ENCODE data around the gene LCP2. TPM values are rescaled to one million over a fixed set of nuclear protein-coding genes. Genes with fewer than 3 reads are reported as not detected.

The LCP2 gene
- total and polyA plus RNA-seq, 2 of the 8 experiments (the other 6 are each of a cell fraction or from before 2014, with no cell fraction given): 0.26 to 0.33 TPM

- Histone ChIP-seq H3K4me3 (ENCODE audit: extremely low read depth in 1 of 4, insufficient read depth in 2 of 4, low read depth in 3 of 4, low read length in 4 of 4) (no peak overlapping the region), H4K91ac (replicated peaks; ENCODE audit: insufficient read length, low read length) (no peak overlapping the region), H4K5ac (ENCODE audit: insufficient read length, low read depth, low read length) (no peak overlapping the region), H3K36me3 (ENCODE audit: control insufficient read depth in 2 of 4, insufficient read depth in 4 of 4, low read length in 3 of 4) (no peaks in the 10 kb centered on the region), H2BK20ac (ENCODE audit: low read length) (no peak overlapping the region), H3K79me2 (ENCODE audit: control insufficient read depth in 1 of 2, insufficient read depth in 2 of 2, low read length in 2 of 2) (no peaks in the 10 kb centered on the region), H3K18ac (ENCODE audit: extremely low read depth, low read length) (no peak overlapping the region), H3K79me1 (ENCODE audit: low read depth, low read length) (no peaks in the 10 kb centered on the region), H2BK5ac (ENCODE audit: low read depth, low read length) (no peak overlapping the region), H3K4ac (replicated peaks; ENCODE audit: insufficient read length, low read depth, low read length) (no peak overlapping the region), H3K9ac (replicated peaks in 1 of 4; ENCODE audit: extremely low read depth in 1 of 4, low read depth in 3 of 4, low read length in 3 of 4) (no peak overlapping the region), H3K4me1 (replicated peaks in 1 of 4; ENCODE audit: control insufficient read depth in 3 of 4, insufficient read depth in 4 of 4, low read length in 3 of 4) (peaks cover 6 to 10% (median 8%) of the 10 kb centered on the region in 4 experiments; a peak in 4 of 7 replicates), H3K9me3 (ENCODE audit: insufficient read depth in 2 of 2, low read depth in 1 of 2, low read length in 1 of 2) (no peaks in the 10 kb centered on the region), H2AFZ (ENCODE audit: low read length) (no peak overlapping the region), H2BK15ac (ENCODE audit: low read length) (no peak overlapping the region), H3K27ac (ENCODE audit: low read depth, low read length) (no peak overlapping the region), H4K8ac (ENCODE audit: extremely low read depth, insufficient read depth, low read length) (no peak overlapping the region), H3K23ac (ENCODE audit: insufficient read length) (no peak overlapping the region), H3K56ac (replicated peaks; ENCODE audit: insufficient read length, low read depth, low read length) (no peak overlapping the region), H2BK120ac (replicated peaks; ENCODE audit: low read depth, low read length) (no peak overlapping the region), H3K23me2 (ENCODE audit: low read depth, low read length) (no peaks in the 10 kb centered on the region), H3K14ac (ENCODE audit: insufficient read length) (no peak overlapping the region), H4K20me1 (replicated peaks in 1 of 2; ENCODE audit: control insufficient read depth in 1 of 2, insufficient read depth in 2 of 2, low read length in 2 of 2) (peaks cover 0 to 2% of the 10 kb centered on the region in 2 experiments), H2BK12ac (ENCODE audit: low read depth, low read length) (no peak overlapping the region), H2AK5ac (ENCODE audit: low read depth, low read length) (no peak overlapping the region), H3K27me3 (replicated peaks in 1 of 4; ENCODE audit: control insufficient read depth in 3 of 4, extremely low read depth in 1 of 4, insufficient read depth in 3 of 4, low read length in 3 of 4) (no peaks in the 10 kb centered on the region; a peak in 1 of 7 replicates), H3K4me2 (ENCODE audit: insufficient read depth in 1 of 2, low read depth in 2 of 2, low read length in 2 of 2) (no peak overlapping the region)
- 69% methylated on average over 8 of the region's 15 CpGs; no CpG with 5 or more reads in 1 of the 2 experiments for WGBS, 2 experiments (ENCODE audit: extremely low coverage in 1 of 2, insufficient coverage in 1 of 2, insufficient read length in 1 of 2, insufficient replicate concordance in 2 of 2, low coverage in 1 of 2, low lambda C conversion rate in 2 of 2, missing lambda C conversion rate in 1 of 2)
- DNase-seq (ENCODE audit: low read depth in 1 of 2, low spot score in 2 of 2): no peak
- CTCF ChIA-PET (ENCODE audit: partially characterized antibody): interaction anchor here (0.6 to 6.1 kb wide), 44 partner anchors 7 to 358 kb away, joined by 3 to 78 read pairs (median 5); no protein-coding TSS in a partner anchor
- POLR2A ChIA-PET (ENCODE audit: partially characterized antibody): interaction anchor here (0.9 kb wide), 1 partner anchor 40 kb away, joined by 3 read pairs; no protein-coding TSS in a partner anchor
- FAIRE-seq: no peak
- TF ChIP-seq GABPA (IDR thresholded peaks at IDR 0.05; ENCODE audit: borderline replicate concordance, insufficient read depth, low read length) (no peak), RFX5 (IDR thresholded peaks at IDR 0.05; ENCODE audit: borderline replicate concordance, low read depth, low read length) (no peak), SIN3A (conservative IDR thresholded peaks at IDR 0.05 in 1 of 2, IDR thresholded peaks at IDR 0.05 in 1 of 2; ENCODE audit: low read depth in 1 of 2, low read length in 2 of 2) (no peak), EP300 (IDR thresholded peaks at IDR 0.05; ENCODE audit: borderline replicate concordance in 1 of 2, low read depth in 2 of 2, low read length in 2 of 2) (no peak), BACH1 (IDR thresholded peaks at IDR 0.05; ENCODE audit: low read length) (no peak)
These were observed 29.4 kb downstream of the LCP2 start for GRCh38 chr5:170268153-170268689.

Data from H1 (cell line).